ENCODE data around the gene ULK4.
"Not testable (repeated sequence)": the region's sequence is repeated elsewhere in the genome, so short reads cannot be mapped to it uniquely, and the experiment has no call there.

- not testable (repeated sequence) for TF ChIP-seq CTCF (conservative IDR thresholded peaks at IDR 0.05); EZH2 (IDR thresholded peaks at IDR 0.05; ENCODE audit: low read depth)
These were observed 591.0 kb downstream of the ULK4 start for GRCh38 chr3:41370765-41371535.
